HCT116 (cell line): ENCODE measurements around the gene PAX2.

Source experiments
- POLR2A ChIP-seq: IDR thresholded peaks from 2 replicates; pipeline ENCODE4 v1.7.0; 2011; ENCODE audit warnings: borderline replicate concordance; ENCODE audit not compliant: insufficient read depth, insufficient read length; ENCODE audit errors: extremely low read depth
- POLR2AphosphoS5 ChIP-seq: IDR thresholded peaks from 2 replicates; pipeline ENCODE4 v1.6.1; 2011; ENCODE audit warnings: mild to moderate bottlenecking, low read depth, low read length, moderate library complexity
- ZFX ChIP-seq: fragments of 450-650 bp; IDR thresholded peaks from 2 replicates; pipeline ENCODE4 v1.6.1; 2017
- TF ChIP-seq, protein P1 (sequence below), 3 experiments: fragments of 200-600 bp in 1 of 3; sonication (generic) in 1 of 3; IDR thresholded peaks in 2 of 3; conservative IDR thresholded peaks in 1 of 3; 2 replicates each; pipeline ENCODE4 v1.5.1; 2012 to 2017; ENCODE audit warnings: low read depth in 2 of 3, low read length in 2 of 3, antibody characterized with exemption in 1 of 3, borderline replicate concordance in 1 of 3, control low read depth in 1 of 3, mild to moderate bottlenecking in 1 of 3, mixed read lengths in 1 of 3, mixed run types in 1 of 3, moderate library complexity in 1 of 3; ENCODE audit not compliant: insufficient read depth in 1 of 3

DNA sequence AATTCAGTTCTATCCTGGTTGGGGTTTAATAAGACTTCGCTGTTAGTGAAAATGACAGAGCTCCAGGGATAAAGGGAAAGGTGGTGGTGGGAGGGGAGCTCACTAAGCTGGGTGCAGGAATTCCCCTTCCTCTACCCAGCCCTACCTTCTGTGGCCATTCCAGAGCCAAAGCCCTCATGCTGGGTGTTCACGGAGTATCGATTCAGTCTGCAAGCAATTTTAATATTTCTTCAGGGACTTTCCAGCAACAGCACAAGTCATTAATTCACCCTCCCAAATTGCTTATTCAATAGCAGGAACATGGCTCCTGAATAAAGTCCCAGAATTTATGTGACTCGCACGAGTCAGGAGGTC lies 22.0 kb downstream of the PAX2 start:
- TF ChIP-seq POLR2AphosphoS5 (no peak), POLR2A (no peak), ZFX (no peak)
- TF ChIP-seq, protein P1, sequence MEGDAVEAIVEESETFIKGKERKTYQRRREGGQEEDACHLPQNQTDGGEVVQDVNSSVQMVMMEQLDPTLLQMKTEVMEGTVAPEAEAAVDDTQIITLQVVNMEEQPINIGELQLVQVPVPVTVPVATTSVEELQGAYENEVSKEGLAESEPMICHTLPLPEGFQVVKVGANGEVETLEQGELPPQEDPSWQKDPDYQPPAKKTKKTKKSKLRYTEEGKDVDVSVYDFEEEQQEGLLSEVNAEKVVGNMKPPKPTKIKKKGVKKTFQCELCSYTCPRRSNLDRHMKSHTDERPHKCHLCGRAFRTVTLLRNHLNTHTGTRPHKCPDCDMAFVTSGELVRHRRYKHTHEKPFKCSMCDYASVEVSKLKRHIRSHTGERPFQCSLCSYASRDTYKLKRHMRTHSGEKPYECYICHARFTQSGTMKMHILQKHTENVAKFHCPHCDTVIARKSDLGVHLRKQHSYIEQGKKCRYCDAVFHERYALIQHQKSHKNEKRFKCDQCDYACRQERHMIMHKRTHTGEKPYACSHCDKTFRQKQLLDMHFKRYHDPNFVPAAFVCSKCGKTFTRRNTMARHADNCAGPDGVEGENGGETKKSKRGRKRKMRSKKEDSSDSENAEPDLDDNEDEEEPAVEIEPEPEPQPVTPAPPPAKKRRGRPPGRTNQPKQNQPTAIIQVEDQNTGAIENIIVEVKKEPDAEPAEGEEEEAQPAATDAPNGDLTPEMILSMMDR (IDR thresholded peaks at IDR 0.05 in 2 of 3, conservative IDR thresholded peaks at IDR 0.05 in 1 of 3; ENCODE audit: borderline replicate concordance in 1 of 3, insufficient read depth in 1 of 3, low read depth in 2 of 3, low read length in 2 of 3) = no peak; a peak in 1 of 6 replicates
